K562 (cell line): ENCODE results near the gene GFOD2. TPM values are rescaled to one million over a fixed set of nuclear protein-coding genes. Genes with fewer than 3 reads are reported as not detected.

ENCODE experiments used
- BRF1 ChIP-seq: IDR thresholded peaks from 3 replicates; pipeline ENCODE4 v1.6.1; 2011; ENCODE audit warnings: borderline replicate concordance, mild to moderate bottlenecking; ENCODE audit not compliant: insufficient read length; ENCODE audit errors: extremely low read depth
- CBX1 ChIP-seq: sonication (generic); IDR thresholded peaks from 2 replicates; pipeline ENCODE4 v1.6.1; 2016; ENCODE audit warnings: antibody characterized with exemption, low read depth, mild to moderate bottlenecking
- CHCHD3 ChIP-seq: fragments of 250-450 bp; sonication (Bioruptor Pico); IDR thresholded peaks from 2 replicates; pipeline ENCODE4 v2.1.2; 2022; ENCODE audit warnings: mild to moderate bottlenecking
- GABPA ChIP-seq: fragments of 200-800 bp; sonication (Bioruptor generic); conservative IDR thresholded peaks from 2 replicates; pipeline ENCODE4 v1.6.1; 2016; ENCODE audit warnings: low read depth, missing genetic modification characterization, missing compliant biosample characterization
- HMGN3 ChIP-seq: IDR thresholded peaks from 2 replicates; pipeline ENCODE4 v1.6.1; 2011; ENCODE audit warnings: borderline replicate concordance, low read depth, mild to moderate bottlenecking, mixed read lengths, low read length; ENCODE audit not compliant: insufficient read length; ENCODE audit errors: extremely low read depth
- NFRKB ChIP-seq: fragments of 450-650 bp; IDR thresholded peaks from 2 replicates; pipeline ENCODE4 v1.6.1; 2016; ENCODE audit warnings: low read depth
- NFXL1 ChIP-seq: fragments of 450-650 bp; formaldehyde crosslinking; IDR thresholded peaks from 2 replicates; pipeline ENCODE4 v1.4.0; 2021; ENCODE audit warnings: mild to moderate bottlenecking
- PHB ChIP-seq: fragments of 250-450 bp; sonication (Bioruptor Pico); IDR thresholded peaks from 2 replicates; pipeline ENCODE4 v1.5.0; 2021
- POLR2B ChIP-seq: fragments of 450-650 bp; IDR thresholded peaks from 2 replicates; pipeline ENCODE4 v1.6.1; 2018; ENCODE audit warnings: low read depth; ENCODE audit not compliant: partially characterized antibody
- POLR3G ChIP-seq: IDR thresholded peaks from 2 replicates; pipeline ENCODE4 v1.6.1; 2011; ENCODE audit not compliant: insufficient read length, insufficient replicate concordance; ENCODE audit errors: extremely low read depth
- RBM14 ChIP-seq: fragments of 200-400 bp; formaldehyde crosslinking; IDR thresholded peaks from 2 replicates; pipeline ENCODE4 v1.6.1; 2018; ENCODE audit warnings: low read depth, mild to moderate bottlenecking, low read length, moderate library complexity, borderline replicate concordance; ENCODE audit not compliant: insufficient read depth
- SMAD4 ChIP-seq: fragments of 250-450 bp; sonication (Bioruptor Pico); conservative IDR thresholded peaks from 2 replicates; pipeline ENCODE4 v1.8.0; 2021; ENCODE audit warnings: inconsistent platforms, mild to moderate bottlenecking, moderate library complexity
- TEAD4 ChIP-seq, 2 experiments: sonication (generic) in 1 of 2; formaldehyde crosslinking in 1 of 2; IDR thresholded peaks; 2 replicates each; pipeline versions ENCODE4 v1.6.1 to v1.8.0; 2012 to 2022; ENCODE audit warnings: borderline replicate concordance in 1 of 2, inconsistent platforms in 1 of 2, low read length in 1 of 2, mild to moderate bottlenecking in 1 of 2, missing genetic modification reagents in 1 of 2
- ZNF263 ChIP-seq: sonication (generic); formaldehyde crosslinking; IDR thresholded peaks from 2 replicates; pipeline ENCODE4 v1.8.0; 2022; ENCODE audit warnings: mild to moderate bottlenecking, missing genetic modification reagents, borderline replicate concordance
- ZNF444 ChIP-seq: fragments of 250-450 bp; sonication (Bioruptor Pico); IDR thresholded peaks from 2 replicates; pipeline ENCODE4 v1.4.0; 2020; ENCODE audit warnings: mild to moderate bottlenecking, moderate library complexity
- polyA plus RNA-seq, 8 experiments: library from polyadenylated mRNA; depleted of rRNA in 4 of 8; stranded (reverse) in 5 of 8; unstranded in 3 of 8; fragments of >200 nt; fragmentation: Nextera tagmentation in 2 of 8; fragmentation: Illumina TruSeq in 1 of 8; extraction: Ambion mirVana in 2 of 8; extraction: Trizol in 1 of 8; gene quantifications; 2 replicates each; pipeline versions ENCODE4 v1.2.1 to v1.2.3, GENCODE V29; 2011 to 2014; ENCODE audit warnings: inconsistent platforms in 1 of 8, missing spikeins in 1 of 8
- total RNA-seq, 7 experiments: library from RNA; depleted of rRNA in 6 of 7; stranded (reverse); fragments of >200 nt in 6 of 7; fragmentation: Illumina TruSeq in 2 of 7; extraction: Trizol in 2 of 7; gene quantifications; 2 replicates each; pipeline versions ENCODE4 v1.2.1 to v1.2.3, GENCODE V29; 2011 to 2021; ENCODE audit warnings: low replicate concordance in 1 of 7
- TF ChIP-seq, protein P1 (sequence below): sonication (generic); formaldehyde crosslinking; IDR thresholded peaks from 2 replicates; pipeline ENCODE4 v1.8.1; 2023; ENCODE audit warnings: mild to moderate bottlenecking, missing genetic modification reagents
- TF ChIP-seq, protein P2 (sequence below): fragments of 250-450 bp; sonication (Bioruptor Pico); IDR thresholded peaks from 2 replicates; pipeline ENCODE4 v1.5.0; 2021; ENCODE audit warnings: mild to moderate bottlenecking, moderate library complexity
- TF ChIP-seq, protein P3 (sequence below): fragments of 250-450 bp; sonication (Bioruptor Pico); IDR thresholded peaks from 2 replicates; pipeline ENCODE4 v1.8.0; 2021; ENCODE audit warnings: moderate library complexity, mild to moderate bottlenecking, inconsistent platforms

Gene GFOD2
- total and polyA plus RNA-seq, 9 of the 15 experiments (the other 6 are each of a cell fraction or from before 2014, with no cell fraction given), result 1.9 to 15.8 (median 11.1) TPM

DNA sequence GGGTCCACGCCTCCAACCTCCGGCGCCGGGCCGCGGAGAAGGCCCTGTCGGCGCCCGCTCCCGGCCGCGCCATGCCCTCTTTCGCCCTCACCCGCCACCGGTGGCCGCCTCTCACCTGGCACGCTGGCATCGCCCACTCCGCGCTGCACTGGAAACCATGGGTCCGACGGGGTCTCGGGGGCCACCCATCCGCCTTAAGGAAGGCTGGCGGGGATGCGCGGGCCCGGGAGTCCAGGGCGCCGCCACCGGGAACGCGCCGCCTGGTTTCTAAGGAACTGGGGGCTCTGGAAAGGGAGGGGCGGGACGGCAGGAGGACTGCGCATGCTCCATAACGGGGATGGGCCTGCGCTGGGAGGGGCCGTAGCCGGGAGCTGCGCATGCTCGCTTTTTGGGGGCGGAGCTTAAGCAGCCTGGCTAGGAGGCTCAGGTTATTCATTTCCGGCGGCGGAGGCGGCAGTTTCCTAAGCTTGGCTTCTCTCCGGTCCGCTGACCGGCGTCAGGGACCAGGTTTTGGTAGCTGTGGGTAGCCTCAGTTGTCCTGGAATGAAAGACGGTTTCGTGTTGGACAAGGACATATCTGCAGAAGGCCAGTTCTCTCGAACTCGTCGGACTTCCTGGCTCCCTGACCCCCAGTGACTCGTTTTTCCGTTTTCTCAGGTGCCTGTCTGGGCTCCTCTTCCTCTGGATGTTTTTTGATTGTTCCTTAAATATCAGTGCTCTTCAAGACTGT, at the start of gene GFOD2 (continued):
- peak; percentile 96 for TF ChIP-seq POLR2B
- TF ChIP-seq, protein P1, sequence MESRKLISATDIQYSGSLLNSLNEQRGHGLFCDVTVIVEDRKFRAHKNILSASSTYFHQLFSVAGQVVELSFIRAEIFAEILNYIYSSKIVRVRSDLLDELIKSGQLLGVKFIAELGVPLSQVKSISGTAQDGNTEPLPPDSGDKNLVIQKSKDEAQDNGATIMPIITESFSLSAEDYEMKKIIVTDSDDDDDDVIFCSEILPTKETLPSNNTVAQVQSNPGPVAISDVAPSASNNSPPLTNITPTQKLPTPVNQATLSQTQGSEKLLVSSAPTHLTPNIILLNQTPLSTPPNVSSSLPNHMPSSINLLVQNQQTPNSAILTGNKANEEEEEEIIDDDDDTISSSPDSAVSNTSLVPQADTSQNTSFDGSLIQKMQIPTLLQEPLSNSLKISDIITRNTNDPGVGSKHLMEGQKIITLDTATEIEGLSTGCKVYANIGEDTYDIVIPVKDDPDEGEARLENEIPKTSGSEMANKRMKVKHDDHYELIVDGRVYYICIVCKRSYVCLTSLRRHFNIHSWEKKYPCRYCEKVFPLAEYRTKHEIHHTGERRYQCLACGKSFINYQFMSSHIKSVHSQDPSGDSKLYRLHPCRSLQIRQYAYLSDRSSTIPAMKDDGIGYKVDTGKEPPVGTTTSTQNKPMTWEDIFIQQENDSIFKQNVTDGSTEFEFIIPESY (CRISPR knock-in tag), result no peak
- TF ChIP-seq POLR3G, result no peak
- no peak for TF ChIP-seq RBM14
- no peak for TF ChIP-seq ZNF444
- no peak for TF ChIP-seq NFXL1
- TF ChIP-seq HMGN3, result peak; percentile 51
- no peak for TF ChIP-seq CBX1
- TF ChIP-seq GABPA (tag), result peak; percentile 87
- TF ChIP-seq, protein P2, sequence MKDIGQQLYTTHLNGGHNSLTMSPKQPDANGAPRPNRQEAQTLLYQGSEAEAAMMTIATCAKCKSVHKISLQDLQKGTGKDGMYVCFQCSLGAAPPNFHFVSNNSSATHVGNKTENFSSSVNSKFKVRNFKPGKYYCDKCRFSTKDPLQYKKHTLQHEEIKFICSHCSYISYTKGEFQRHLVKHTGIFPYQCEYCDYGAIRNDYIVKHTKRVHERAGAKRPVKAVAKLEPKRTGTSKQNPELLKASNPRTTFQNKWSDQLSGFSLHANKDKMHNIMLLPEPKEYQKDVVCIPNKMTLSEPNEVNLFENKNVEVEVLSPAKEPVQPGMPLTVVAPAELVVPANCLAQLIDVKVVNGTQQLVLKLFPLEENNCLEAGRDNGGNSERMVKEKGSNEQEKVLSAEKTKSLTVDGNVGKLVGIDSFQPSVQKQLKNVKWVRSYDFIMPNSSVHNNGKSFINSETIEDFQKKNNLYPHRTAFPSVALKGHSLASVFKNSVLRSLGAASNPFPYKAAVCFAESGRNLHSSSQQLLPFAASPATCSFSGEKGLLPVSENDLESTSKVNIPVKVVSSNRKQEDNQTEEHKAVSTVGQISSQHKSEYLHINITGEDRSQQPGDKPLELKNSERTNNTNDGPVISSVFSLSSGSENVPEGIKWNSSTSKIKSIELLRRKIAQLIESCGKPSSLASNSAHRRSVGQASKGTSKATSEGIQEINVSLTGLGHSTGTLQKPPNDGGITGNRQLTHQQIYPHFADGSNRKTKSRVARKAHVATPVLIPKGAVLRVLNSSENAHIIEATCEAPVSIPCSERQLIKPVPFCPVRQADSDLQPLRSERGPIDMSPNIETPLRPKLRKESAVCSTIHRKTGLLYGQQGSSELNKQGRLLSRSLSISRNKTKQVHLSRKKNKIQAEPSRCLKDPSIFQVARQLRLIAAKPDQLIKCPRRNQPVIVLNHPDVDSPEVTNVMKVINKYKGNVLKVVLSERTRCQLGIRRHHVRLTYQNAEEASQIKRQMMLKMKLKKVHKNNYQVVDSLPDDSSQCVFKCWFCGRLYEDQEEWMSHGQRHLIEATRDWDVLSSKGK (CRISPR knock-in tag), result no peak
- TF ChIP-seq ZNF263 (CRISPR knock-in tag), result peak; percentile 61; the same call in 1 of the 2 replicates
- no peak for TF ChIP-seq NFRKB
- 0 out of 2 replicates have a peak, but pooled peaks have one; percentile 22 for TF ChIP-seq SMAD4
- no peak for TF ChIP-seq BRF1
- no peak for TF ChIP-seq PHB (CRISPR knock-in tag)
- TF ChIP-seq TEAD4 (IDR thresholded peaks at IDR 0.05; ENCODE audit: low read length), result 0 out of 2 replicates have a peak, but pooled peaks have one; percentile 10
- no peak for TF ChIP-seq TEAD4 (CRISPR knock-in tag; IDR thresholded peaks at IDR 0.05; ENCODE audit: borderline replicate concordance)
- TF ChIP-seq, protein P3, sequence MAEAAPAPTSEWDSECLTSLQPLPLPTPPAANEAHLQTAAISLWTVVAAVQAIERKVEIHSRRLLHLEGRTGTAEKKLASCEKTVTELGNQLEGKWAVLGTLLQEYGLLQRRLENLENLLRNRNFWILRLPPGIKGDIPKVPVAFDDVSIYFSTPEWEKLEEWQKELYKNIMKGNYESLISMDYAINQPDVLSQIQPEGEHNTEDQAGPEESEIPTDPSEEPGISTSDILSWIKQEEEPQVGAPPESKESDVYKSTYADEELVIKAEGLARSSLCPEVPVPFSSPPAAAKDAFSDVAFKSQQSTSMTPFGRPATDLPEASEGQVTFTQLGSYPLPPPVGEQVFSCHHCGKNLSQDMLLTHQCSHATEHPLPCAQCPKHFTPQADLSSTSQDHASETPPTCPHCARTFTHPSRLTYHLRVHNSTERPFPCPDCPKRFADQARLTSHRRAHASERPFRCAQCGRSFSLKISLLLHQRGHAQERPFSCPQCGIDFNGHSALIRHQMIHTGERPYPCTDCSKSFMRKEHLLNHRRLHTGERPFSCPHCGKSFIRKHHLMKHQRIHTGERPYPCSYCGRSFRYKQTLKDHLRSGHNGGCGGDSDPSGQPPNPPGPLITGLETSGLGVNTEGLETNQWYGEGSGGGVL (CRISPR knock-in tag), result no peak
- no peak for TF ChIP-seq CHCHD3
